ENCODE data around the gene RUBCNL. TPM values are rescaled to one million over a fixed set of nuclear protein-coding genes. Genes with fewer than 3 reads are reported as not detected.
"Not testable (repeated sequence)": the region's sequence is repeated elsewhere in the genome, so short reads cannot be mapped to it uniquely, and the experiment has no call there.

Gene RUBCNL, protein sequence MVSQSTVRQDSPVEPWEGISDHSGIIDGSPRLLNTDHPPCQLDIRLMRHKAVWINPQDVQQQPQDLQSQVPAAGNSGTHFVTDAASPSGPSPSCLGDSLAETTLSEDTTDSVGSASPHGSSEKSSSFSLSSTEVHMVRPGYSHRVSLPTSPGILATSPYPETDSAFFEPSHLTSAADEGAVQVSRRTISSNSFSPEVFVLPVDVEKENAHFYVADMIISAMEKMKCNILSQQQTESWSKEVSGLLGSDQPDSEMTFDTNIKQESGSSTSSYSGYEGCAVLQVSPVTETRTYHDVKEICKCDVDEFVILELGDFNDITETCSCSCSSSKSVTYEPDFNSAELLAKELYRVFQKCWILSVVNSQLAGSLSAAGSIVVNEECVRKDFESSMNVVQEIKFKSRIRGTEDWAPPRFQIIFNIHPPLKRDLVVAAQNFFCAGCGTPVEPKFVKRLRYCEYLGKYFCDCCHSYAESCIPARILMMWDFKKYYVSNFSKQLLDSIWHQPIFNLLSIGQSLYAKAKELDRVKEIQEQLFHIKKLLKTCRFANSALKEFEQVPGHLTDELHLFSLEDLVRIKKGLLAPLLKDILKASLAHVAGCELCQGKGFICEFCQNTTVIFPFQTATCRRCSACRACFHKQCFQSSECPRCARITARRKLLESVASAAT
- total RNA-seq, result 1 to 10 TPM in 1 of 2 donors, under 1 TPM in 1; 0.97 to 1.6 TPM
- long read RNA-seq, result 0 reads

DNA sequence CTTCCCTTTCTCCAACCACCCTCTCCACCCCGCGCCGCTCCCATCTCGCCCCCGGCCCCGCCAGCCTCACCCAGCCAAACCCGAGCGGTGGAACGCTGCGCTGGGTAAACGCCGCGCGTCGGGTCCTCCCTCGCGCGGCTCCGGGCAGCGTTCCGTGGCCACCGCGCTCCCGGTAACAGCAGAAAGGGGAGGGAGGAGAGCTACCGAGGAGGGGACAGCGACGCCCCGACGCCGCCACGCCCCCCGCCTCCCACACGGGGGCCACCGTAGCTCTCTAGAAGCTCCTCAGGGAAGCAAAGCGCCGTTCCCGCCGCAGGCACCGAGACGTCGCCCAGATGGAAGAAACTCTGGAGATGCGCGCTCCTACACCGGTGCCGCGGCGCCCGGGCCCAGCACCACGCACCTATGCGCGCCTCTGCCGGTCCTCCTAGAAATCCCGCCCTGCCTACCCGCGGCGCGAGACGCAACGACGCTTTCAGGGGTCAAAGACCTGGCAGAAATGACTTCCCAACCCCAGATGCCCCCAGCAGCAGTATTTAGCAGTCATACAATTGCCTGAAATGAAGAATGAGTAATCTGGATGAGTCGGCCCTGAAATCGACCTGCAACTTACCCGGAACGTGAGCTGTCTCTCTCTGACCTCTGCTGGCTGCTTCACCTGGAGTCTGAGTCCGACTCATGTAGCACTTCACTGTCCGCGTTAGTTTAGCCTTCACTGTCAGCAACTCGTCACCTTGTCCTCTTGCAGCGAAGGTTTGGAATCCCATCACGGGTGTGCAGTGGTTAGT is at the start of gene RUBCNL:
Gene RUBCNL, minus strand, starts transcription at position 189 of the 788 bp plus-strand sequence. CDS start 14,777 bp downstream, outside the sequence.
- ATAC-seq, result peak; percentile 49 to 52
- DNase-seq, result peak; percentile 31
- intact Hi-C loops (cut with DNase I), result no loop called here

DNA sequence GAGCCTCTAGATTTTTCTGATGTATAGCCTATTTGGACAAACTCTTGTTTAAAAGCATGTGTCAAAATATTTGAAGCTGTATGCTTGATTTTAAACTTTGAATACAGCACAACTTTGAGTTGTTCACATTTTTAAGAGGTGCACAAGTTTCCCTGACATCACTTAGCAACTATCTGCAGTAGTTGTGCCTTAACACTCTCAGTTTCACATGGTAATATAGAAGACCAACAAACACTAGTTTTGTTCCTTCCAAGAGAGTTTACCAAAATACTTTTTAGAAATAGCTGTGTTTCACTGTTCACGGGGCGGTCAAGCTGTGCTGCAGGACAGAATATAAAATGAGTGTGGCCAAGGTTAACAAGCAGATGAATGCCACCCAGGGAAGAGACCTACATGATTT is 42.5 kb upstream of the RUBCNL start:
- intact Hi-C loops (cut with DNase I); ATAC-seq; DNase-seq: not testable (repeated sequence)

DNA sequence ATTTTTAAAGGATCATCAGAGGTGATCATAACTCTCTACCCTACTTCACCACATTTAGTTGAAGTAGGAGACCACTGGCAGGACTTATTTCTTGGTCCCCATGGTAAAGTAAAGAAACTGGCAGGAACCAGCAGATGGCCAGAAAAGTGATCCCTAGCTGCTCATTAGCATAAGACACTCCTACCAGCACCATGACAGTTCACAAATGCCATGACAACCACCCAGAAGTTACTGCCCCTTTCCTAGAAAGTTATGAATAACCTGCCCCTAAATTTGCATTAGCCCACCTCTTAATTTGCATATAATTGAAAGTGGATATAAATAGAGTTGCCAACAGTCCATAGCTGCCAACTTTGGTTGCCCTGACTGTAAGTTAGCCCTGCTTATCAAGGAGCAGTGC is 18.4 kb upstream of the RUBCNL start:
- intact Hi-C loops (cut with DNase I), result no loop called here
- ATAC-seq (no peak), DNase-seq (no peak)

DNA sequence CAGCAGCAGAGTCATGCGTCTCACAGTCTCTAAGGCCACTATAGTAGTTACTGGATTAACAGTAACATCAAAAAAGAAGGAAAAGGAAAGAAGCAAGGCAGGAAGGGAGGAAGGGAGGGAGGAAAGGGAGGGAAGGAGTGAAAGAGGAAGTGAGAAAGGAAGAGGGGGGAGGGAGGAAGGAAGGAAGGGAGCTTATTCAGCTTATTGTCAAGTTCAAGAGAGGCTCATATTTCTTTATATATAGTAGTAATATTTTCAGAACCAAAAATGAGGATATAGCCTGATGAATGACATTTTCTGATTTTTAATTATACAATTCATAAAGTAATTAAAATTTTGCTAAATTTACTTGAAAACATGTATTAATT is 17.7 kb upstream of the RUBCNL start:
- DNase-seq (no peak), ATAC-seq (peak in 1 of 2 donors; percentile 51)
- intact Hi-C loops (cut with DNase I), result no loop called here

DNA sequence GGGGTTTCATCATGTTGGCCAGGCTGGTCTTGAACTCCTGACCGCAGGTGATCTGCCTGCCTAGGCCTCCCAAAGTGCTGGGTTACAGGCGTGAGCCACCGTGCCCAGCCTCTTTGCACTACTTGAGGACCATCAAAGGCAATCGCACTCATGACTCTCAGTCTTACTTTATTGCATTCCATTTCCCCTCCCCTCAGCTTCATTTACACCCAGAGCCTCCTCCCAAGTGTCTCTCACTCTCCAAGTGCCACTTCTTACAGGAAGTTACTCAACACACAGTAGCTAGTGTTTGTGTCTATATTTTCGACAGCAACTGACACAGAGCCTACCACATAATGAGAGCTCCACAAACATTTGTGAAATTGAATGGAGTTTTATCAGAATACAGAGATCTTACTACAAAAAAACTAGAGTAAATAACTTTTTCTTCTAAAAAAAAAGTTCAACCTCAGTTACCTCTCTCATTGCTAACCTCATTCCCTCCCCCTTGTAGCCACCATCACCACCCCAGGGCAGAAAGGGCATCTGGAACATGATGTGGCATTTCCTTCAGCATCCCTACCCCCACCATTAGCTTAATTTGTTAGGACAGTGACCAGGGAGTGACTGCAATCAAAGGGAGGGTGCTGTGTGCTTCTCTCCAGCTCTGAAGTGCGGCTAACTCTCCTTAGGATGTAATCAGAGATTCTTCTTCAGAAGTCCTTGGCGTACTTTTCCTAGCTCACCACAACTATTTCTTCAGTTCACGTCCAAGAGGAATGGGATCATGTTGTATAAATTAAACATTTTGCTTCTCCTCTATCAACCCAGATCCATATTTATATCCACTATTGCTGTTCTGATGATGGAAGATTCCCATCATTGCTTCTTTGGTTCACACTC is 17.0 kb upstream of the RUBCNL start:
- DNase-seq, result no peak
- intact Hi-C loops (cut with DNase I), result no loop called here
- ATAC-seq, result peak in 1 of 2 donors; percentile 76

DNA sequence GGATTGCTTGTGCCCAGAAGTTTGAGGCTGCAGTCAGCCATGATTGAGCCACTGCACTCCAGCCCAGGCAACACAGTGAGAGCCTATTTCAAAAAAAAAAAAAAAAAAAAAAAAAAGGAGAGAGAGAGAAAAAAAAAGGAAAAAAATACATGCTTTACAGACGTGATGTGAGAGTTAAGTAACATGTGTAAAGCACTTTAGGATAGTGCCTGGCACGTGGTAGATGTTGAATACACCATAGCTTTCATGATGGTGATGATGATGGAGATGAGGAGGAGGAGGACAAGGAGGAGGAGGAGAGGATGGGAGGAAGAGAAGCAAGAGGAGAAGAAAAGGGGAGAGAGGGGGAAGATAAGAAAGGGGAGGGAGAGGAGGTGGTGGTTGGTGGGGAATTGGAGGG is 15.1 kb upstream of the RUBCNL start:
- DNase-seq (no peak), ATAC-seq (no peak)
- intact Hi-C loops (cut with DNase I), result no loop called here

DNA sequence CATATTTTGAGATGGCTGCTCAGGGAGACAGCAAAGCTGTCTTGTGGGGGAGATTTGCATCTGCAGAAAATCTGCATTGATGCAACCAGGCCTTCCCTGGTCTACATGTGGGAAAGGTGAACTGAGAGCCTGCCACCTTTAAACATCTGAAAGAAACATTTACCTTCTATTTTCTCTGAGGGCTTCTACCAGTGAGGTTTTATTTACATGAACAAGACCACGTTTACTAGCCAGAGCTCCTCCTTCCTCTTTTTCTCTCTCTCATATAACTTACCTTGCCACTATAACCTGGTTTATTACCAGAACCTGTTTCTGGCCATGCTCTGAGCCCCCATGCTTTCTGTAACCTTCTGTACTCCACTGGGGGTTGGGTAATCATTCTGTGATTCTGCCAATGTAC is 14.4 kb upstream of the RUBCNL start:
- ATAC-seq, result no peak
- DNase-seq, result no peak
- intact Hi-C loops (cut with DNase I), result no loop called here

DNA sequence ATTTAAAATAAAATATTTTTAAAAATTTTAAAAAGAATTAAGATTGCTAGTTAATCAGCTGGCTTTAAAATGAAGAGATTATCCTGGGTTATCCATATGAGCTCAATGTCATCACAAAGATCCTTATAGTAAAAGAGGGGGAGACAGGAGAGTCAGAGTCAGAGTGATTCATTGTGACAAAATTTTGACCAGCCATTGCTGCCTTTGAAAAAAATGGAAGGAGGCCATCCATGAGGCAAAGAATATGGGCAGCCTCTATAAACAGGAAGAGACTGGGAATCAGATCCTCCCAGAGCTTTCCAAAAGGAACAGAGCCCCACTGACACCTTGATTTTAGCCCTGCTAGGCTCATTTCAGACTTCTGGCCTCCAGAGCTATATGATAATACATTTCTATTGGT is 9.3 kb upstream of the RUBCNL start:
- intact Hi-C loops (cut with DNase I), result no loop called here
- no peak for ATAC-seq
- DNase-seq, result no peak

DNA sequence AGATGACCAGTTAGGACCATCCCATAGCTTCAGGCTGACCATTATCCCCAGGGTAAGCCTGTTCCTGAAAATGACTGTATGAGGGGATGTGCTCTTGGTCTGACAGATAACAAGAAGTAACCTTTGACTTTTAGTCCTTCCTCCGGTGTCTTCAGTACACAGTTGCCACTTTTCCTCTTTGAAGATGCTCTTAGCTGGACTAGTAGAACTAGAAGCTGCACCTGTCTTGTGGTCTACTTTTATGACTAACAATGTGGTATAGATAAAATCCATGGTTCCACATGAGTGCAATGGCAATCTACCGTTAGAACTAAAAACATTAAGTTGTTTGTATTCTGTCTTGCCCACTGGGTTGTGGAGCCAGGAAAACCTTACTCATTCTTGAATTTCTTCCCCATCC is 5.9 kb upstream of the RUBCNL start:
- ATAC-seq (no peak), DNase-seq (no peak)
- intact Hi-C loops (cut with DNase I), result no loop called here

DNA sequence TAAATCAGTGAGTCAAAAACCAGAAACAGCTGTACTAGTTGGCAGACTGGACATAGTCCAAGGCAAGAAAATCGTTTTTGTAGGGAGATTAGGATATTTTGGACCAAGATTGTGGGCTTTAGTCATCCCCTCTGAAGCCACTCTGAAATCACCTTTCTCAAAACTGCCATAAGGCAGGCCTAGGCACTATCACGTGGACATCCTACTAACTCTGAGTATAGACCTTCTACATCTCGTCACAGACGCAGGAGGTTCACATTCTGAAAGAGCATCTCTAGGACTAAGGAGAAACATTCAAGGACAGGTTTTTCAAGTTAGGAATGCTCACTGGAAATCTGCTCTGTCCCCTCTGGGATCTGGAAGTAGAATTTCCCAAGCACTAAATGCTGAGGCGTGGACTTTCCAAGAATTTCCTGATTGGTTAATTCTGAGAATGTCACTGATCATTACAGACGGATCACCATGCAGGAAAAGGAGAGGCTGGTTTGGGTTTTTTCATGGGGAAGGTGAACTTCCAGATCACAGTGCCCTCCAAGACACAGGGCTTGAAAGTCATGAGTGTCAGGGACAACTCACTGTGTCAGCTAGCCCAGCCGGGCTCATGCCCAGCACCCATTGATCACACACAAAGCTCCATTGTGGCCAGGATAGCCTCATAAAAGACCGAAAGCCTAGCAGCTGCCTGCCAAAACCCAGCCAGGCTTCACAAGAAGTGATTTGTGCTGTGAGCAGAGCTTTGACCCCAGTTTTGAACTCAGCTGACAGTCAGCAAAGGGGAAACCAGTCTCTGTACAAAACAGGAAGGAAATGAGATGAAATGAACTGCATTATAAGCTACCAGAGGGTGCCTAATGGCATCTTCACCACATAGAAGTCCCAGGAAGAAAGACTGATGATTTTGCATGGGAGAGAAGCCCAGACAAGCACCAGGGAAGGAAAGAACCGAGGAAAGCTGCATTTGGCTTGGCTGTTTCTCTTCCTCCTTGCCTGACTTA is 2.7 kb upstream of the RUBCNL start:
- intact Hi-C loops (cut with DNase I), result no loop called here
- DNase-seq, result no peak
- peak; percentile 47 to 69 for ATAC-seq

DNA sequence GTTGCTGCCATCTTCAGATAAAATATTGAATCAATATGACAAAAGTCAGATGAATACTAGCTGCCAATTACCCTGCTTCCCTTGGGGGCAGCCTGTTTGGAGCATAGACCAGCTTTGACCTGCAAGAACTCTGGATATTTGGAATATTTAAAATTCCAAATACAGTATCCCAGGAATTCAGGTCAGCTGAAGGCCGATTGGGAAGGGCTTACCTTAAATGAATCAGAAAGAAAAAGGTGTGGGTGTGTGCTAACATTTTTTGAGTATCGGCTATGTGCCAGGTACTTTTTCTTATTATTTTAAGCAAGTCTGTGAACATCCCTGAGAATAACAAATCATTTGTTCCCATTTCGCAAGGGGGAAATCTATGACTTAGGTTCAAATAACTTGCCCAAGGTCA is 1.8 kb upstream of the RUBCNL start:
- intact Hi-C loops (cut with DNase I), result no loop called here
- DNase-seq (no peak), ATAC-seq (no peak)

DNA sequence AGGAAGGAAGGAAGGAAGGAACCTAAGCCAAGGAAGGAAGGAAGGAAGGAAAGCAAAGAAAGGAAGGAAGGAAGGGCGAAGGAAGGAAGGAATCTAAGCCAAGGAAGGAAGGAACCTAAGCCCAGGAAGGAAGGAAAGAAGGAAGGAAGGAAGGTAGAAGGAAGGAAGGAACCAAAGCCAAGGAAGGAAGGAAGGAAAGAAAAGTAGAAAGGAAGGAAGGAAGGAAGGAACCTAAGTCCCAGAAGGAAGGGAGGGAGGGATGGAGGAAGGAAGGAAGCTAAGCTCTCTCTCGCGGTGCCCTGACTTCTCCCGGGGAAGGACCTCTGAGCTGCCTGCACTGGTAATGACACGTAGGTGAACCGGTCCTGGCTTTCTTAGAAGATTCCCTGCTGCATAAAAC is 1.3 kb upstream of the RUBCNL start:
- intact Hi-C loops (cut with DNase I), result no loop called here
- no peak for ATAC-seq
- no peak for DNase-seq

DNA sequence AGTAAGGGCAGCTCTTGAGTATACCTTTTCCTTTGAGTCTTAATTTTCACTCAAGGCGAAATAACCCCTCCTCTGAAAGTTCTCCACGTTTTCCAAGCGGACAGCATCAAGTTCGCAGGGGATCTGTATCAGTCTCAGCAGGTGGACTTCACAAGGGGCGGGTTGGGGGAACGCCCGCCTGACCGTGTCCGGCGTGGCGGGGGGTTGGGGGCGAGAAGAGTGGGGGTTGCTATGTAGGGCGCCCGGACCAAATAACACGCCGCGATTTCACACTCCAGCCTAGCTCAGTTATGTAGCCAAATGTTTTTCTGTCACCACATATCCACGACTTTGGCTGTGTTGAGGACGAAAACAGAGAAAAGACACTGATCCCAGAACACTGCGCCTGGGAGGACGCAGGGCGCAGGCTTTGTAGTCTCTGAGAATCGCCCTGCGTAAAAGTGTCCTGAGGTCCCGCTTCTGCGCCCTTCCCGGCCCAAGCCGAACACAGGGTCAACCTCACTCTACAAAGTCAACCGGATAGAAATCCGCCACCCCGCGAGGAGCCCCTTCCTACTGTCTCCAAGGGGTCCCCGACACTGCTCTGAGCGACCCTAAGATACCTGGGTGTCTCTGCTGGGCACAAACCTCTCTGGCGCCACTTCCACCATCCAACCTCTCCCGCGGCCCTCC is 524 bp downstream of the RUBCNL start:
- DNase-seq (no peak), ATAC-seq (peak in 1 of 2 donors; percentile 13)
- intact Hi-C loops (cut with DNase I), result no loop called here

DNA sequence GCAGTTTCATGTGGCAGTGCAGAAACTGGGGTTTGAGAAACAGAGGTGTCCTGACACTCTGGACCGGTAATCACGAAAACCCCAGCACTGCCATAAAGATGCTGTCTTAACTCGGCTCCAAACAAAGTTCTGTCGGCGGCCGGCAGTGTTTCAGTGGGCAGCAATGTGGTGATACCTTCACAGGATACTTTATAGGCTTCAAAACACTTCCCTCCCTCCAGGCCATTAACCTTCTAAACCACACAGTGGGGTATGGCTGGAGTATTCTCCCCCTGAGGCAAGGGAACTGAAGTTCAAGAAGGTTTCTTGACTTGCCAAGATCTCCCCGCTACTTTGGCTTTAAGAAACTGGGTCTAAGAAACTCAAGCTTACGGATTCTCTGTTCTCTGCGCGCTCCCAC is 1.1 kb downstream of the RUBCNL start:
- no peak for DNase-seq
- ATAC-seq, result no peak

DNA sequence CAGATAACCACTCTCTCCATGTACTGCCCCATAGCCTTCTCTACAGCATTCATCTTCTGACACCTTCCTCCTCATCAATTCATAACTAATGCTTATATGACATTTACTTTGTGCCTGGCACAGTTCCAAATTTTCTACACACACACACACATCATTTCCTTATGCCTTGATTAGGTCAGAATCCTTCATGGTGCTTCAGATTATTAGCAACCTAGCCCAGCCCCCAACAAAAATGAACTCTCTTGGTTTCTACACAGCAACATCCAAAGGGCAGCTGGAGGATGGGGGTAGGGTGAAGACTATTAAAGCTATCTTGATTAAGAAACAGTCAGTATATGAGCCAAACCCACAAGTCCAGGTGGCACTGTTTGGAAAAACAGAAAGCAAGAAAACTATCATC is 3.7 kb downstream of the RUBCNL start:
- intact Hi-C loops (cut with DNase I), result no loop called here
- ATAC-seq, result no peak

More for the DNA sequence above, 1.1 kb downstream of the RUBCNL start:
- intact Hi-C loops (cut with DNase I), result no loop called here

DNA sequence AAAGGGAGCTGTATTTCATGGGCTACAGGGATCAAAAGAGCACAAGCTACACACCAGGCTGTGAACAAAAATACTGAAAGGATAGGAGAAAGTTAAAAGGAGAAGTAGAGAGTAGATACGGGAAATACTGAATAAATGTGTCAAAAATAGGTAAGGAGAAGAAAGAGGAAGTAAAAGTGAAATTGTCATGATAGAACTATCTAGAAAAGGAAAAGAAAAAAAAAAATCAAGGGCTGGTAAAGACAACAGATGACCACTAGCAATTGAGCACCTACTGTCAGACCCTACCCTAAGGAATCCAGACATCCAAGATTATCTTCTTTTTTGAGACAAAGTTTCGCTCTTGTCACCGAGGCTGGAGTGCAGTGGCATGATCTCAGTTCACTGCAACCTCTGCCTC is 4.8 kb downstream of the RUBCNL start:
- ATAC-seq (no peak), DNase-seq (no peak)
- intact Hi-C loops (cut with DNase I), result no loop called here

More for the DNA sequence above, 3.7 kb downstream of the RUBCNL start:
- DNase-seq, result no peak

DNA sequence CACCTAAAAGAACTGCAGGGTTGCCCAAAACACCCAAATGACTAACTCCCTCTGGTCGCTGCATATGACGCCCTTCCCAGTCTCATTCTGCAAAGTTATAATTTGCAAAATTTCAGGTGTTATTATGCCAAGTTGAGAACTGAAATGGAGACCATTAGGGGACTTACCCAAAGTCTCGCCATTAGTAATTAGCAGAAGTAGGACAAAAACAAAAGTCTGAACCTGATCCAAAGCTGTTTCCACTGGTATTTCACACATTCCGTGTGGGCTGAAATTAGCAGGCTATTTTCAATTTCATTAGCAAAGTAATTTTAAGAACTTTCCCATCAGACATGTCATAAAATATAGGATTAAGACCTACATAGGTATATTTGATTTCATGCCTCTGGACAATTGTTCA is 6.8 kb downstream of the RUBCNL start:
- no peak for DNase-seq
- no peak for ATAC-seq
- intact Hi-C loops (cut with DNase I), result no loop called here
